ENCODE results near the gene HOXD11. TPM values are rescaled to one million over a fixed set of nuclear protein-coding genes. Genes with fewer than 3 reads are reported as not detected.

HOXD11 gene
- total RNA-seq, 4 donors from 2014 or later: not detected

- no peaks in the 10 kb centered on the region for H3K36me3 ChIP-seq
- H3K4me3 ChIP-seq (replicated peaks in 1 of 3): no peak overlapping the region
- H3K9me3 ChIP-seq: no peaks in the 10 kb centered on the region
- peaks cover 3 to 28% of the 10 kb centered on the region in 2 donors for H3K4me1 ChIP-seq
- intact Hi-C loops (cut with DNase I): loop anchor here (10.0 kb wide), 1 partner anchor 407 kb away; no protein-coding TSS in a partner anchor
- H3K27ac ChIP-seq: no peak overlapping the region
- TF ChIP-seq POLR2A (IDR thresholded peaks at IDR 0.05) (no peak), CTCF (IDR thresholded peaks at IDR 0.05) (no peak)
- peaks cover 88% of the 10 kb centered on the region for H3K27me3 ChIP-seq
- no peak for DNase-seq
- 4 to 12% methylated on average over 28 to 29 of the region's 31 CpGs for WGBS, 2 donors
Measured at GRCh38 chr2:176091329-176092258, 15.5 kb upstream of the HOXD11 start.

GRCh38 chr2:176092270-176093144 is 14.6 kb upstream of the HOXD11 start, which contains the start of gene HOXD13:
Gene HOXD13 (plus strand): TSS chr2:176092721. CDS start chr2:176092891, 170 bp downstream.
- H3K36me3 ChIP-seq: no peaks in the 10 kb centered on the region
- H3K4me1 ChIP-seq: peaks cover 11 to 37% of the 10 kb centered on the region in 2 donors
- DNase-seq: no peak
- H3K27me3 ChIP-seq: peaks cover 89% of the 10 kb centered on the region
- intact Hi-C loops (cut with DNase I): loop anchor here (10.0 kb wide), 1 partner anchor 408 kb away; no protein-coding TSS in a partner anchor
- H3K9me3 ChIP-seq: no peaks in the 10 kb centered on the region
- peak within 1 kb of the TSS in 1 of 3 donors; percentile 12 for H3K4me3 ChIP-seq (replicated peaks in 1 of 3)
- TF ChIP-seq CTCF (IDR thresholded peaks at IDR 0.05) (no peak), POLR2A (IDR thresholded peaks at IDR 0.05) (no peak)
- no peak within 1 kb of the TSS for H3K27ac ChIP-seq
- 4 to 7% methylated on average over 27 to 72 of the region's 95 CpGs for WGBS, 2 donors

GRCh38 chr2:176093145-176093897 is 13.8 kb upstream of the HOXD11 start:
- intact Hi-C loops (cut with DNase I): loop anchor here (10.0 kb wide), 1 partner anchor 409 kb away; no protein-coding TSS in a partner anchor
- peaks cover 9 to 36% of the 10 kb centered on the region in 2 donors for H3K4me1 ChIP-seq
- DNase-seq: no peak

GRCh38 chr2:176093898-176094249 is 13.2 kb upstream of the HOXD11 start:
- H3K4me1 ChIP-seq: peaks cover 9 to 33% of the 10 kb centered on the region in 2 donors
- WGBS, 2 donors: 4 to 5% methylated on average over 8 of the region's 8 CpGs
- peaks cover 89% of the 10 kb centered on the region for H3K27me3 ChIP-seq
- intact Hi-C loops (cut with DNase I): loop anchor here (10.0 kb wide), 1 partner anchor 409 kb away; no protein-coding TSS in a partner anchor
- no peaks in the 10 kb centered on the region for H3K9me3 ChIP-seq
- DNase-seq: no peak
- no peak overlapping the region for H3K4me3 ChIP-seq (replicated peaks in 1 of 3)
- no peaks in the 10 kb centered on the region for H3K36me3 ChIP-seq
- TF ChIP-seq CTCF (IDR thresholded peaks at IDR 0.05) (no peak), POLR2A (IDR thresholded peaks at IDR 0.05) (no peak)
- no peak overlapping the region for H3K27ac ChIP-seq

More at GRCh38 chr2:176093145-176093897, 13.8 kb upstream of the HOXD11 start:
- Histone ChIP-seq H3K36me3 (no peaks in the 10 kb centered on the region), H3K27ac (no peak overlapping the region), H3K27me3 (peaks cover 89% of the 10 kb centered on the region), H3K9me3 (no peaks in the 10 kb centered on the region), H3K4me3 (replicated peaks in 1 of 3) (peak overlapping the region in 1 of 3 donors; percentile 12)
- no peak for TF ChIP-seq POLR2A (IDR thresholded peaks at IDR 0.05)
- no peak for TF ChIP-seq CTCF (IDR thresholded peaks at IDR 0.05)
- 8 to 9% methylated on average over 13 to 30 of the region's 53 CpGs for WGBS, 2 donors
